HepG2 (cell line): ENCODE results near the gene ALOXE3. TPM values are rescaled to one million over a fixed set of nuclear protein-coding genes. Genes with fewer than 3 reads are reported as not detected.

Experiments
- ATAC-seq: fragments of 200-7000 bp; cut with Tn5 transposase; 3 replicates; pipeline ENCODE4 v1.9.1; 2020; ENCODE audit warnings: mild to moderate bottlenecking, moderate library complexity
- BruUV-seq: library from RNA; stranded (reverse); fragments of 400-500 nt; replicated peaks from 2 replicates; lab custom pipeline; 2021; lab: Mats Ljungman, UMichigan
- CTCF ChIA-PET: fragments of 300-600 bp; formaldehyde crosslinking; extraction: SDS; loops from one replicate; lab custom pipeline; 2021; ENCODE audit warnings: low total read pairs, inconsistent platforms, low intra/inter-chr PET ratio; lab: Yijun Ruan, JAX
- POLR2A ChIA-PET: fragments of 350-600 bp; sonication (Branson Sonifier 250); formaldehyde crosslinking; loops from one replicate; lab custom pipeline; 2020; ENCODE audit warnings: antibody characterized with exemption, inconsistent platforms; lab: Yijun Ruan, JAX
- DNase-seq: peaks from one replicate; pipeline ENCODE4 v3.0.0-alpha.2; 2015; ENCODE audit warnings: low spot score
- FAIRE-seq: peaks from 3 replicates; lab custom pipeline; 2011; peaks lifted over from hg19 to GRCh38; lab: Jason Lieb, UNC
- H2AFZ ChIP-seq: one replicate; pipeline ENCODE4 v1.6.1; 2011; ENCODE audit warnings: low read length, inconsistent platforms
- H3K27ac ChIP-seq: fragments of 300-600 bp; 3 replicates; pipeline ENCODE4 v1.8.0; 2011; ENCODE audit warnings: mixed run types, mild to moderate bottlenecking, mixed read lengths, low read length, inconsistent platforms; ENCODE audit not compliant: insufficient read depth; ENCODE audit errors: extremely low read length
- H3K27me3 ChIP-seq, 2 experiments: fragments of 200-600 bp in 1 of 2; 2 replicates in 1 of 2; 3 replicates in 1 of 2; pipeline versions ENCODE4 v1.6.0 to v1.8.0; 2011; ENCODE audit warnings: low read length in 2 of 2, mild to moderate bottlenecking in 2 of 2, moderate library complexity in 2 of 2, inconsistent platforms in 1 of 2; ENCODE audit not compliant: insufficient read depth in 2 of 2, control insufficient read depth in 1 of 2
- H3K36me3 ChIP-seq, 2 experiments: fragments of 200-600 bp in 1 of 2; replicated peaks in 1 of 2; 2 replicates in 1 of 2; 3 replicates in 1 of 2; pipeline versions ENCODE4 v1.5.1 to v1.8.0; 2011; ENCODE audit warnings: low read length in 2 of 2, inconsistent platforms in 1 of 2; ENCODE audit not compliant: insufficient read depth in 2 of 2, control insufficient read depth in 1 of 2
- H3K4me1 ChIP-seq: 2 replicates; pipeline ENCODE4 v1.5.1; 2012; ENCODE audit warnings: low read length, inconsistent platforms; ENCODE audit not compliant: insufficient read depth
- H3K4me2 ChIP-seq: 2 replicates; pipeline ENCODE4 v1.6.0; 2011; ENCODE audit warnings: low read depth, low read length, inconsistent platforms
- H3K4me3 ChIP-seq, 3 experiments: fragments of 200-600 bp in 1 of 3; sonication (generic), shearing (Covaris generic) in 1 of 3; replicated peaks in 1 of 3; 2 replicates each; pipeline ENCODE4 v1.5.1; 2011 to 2016; ENCODE audit warnings: low read length in 3 of 3, inconsistent platforms in 2 of 3, low read depth in 2 of 3, mild to moderate bottlenecking in 2 of 3, control low read depth in 1 of 3, mixed read lengths in 1 of 3; ENCODE audit not compliant: insufficient read depth in 1 of 3
- H3K79me2 ChIP-seq: one replicate; pipeline ENCODE4 v1.6.1; 2011; ENCODE audit warnings: low read length, inconsistent platforms; ENCODE audit not compliant: insufficient read depth
- H3K9ac ChIP-seq: 2 replicates; pipeline ENCODE4 v1.6.0; 2011; ENCODE audit warnings: mild to moderate bottlenecking, low read depth, low read length, inconsistent platforms; ENCODE audit not compliant: insufficient read depth
- H3K9me3 ChIP-seq: 2 replicates; pipeline ENCODE4 v1.5.1; 2012; ENCODE audit warnings: mild to moderate bottlenecking, low read length
- H4K20me1 ChIP-seq: 2 replicates; pipeline ENCODE4 v1.6.0; 2011; ENCODE audit warnings: inconsistent platforms, mild to moderate bottlenecking, low read length, moderate library complexity; ENCODE audit not compliant: insufficient read depth
- AFF4 ChIP-seq: sonication (generic); formaldehyde crosslinking; IDR thresholded peaks from 2 replicates; pipeline ENCODE4 v1.4.0; 2020; ENCODE audit warnings: missing genetic modification reagents
- CREB3 ChIP-seq: sonication (generic); formaldehyde crosslinking; IDR thresholded peaks from 2 replicates; pipeline ENCODE4 v1.5.0; 2020; ENCODE audit warnings: missing genetic modification reagents
- PLRG1 ChIP-seq: fragments of 450-650 bp; conservative IDR thresholded peaks from 2 replicates; pipeline ENCODE4 v1.6.1; 2016
- TARDBP ChIP-seq: sonication (generic); formaldehyde crosslinking; IDR thresholded peaks from 2 replicates; pipeline ENCODE4 v1.8.0; 2022; ENCODE audit warnings: mild to moderate bottlenecking, missing genetic modification reagents
- ZFP1 ChIP-seq: IDR thresholded peaks from 2 replicates; pipeline ENCODE4 v1.6.1; 2016
- ZNF282 ChIP-seq: fragments of 450-650 bp; IDR thresholded peaks from 2 replicates; pipeline ENCODE4 v1.6.1; 2018; ENCODE audit not compliant: partially characterized antibody
- ZNF383 ChIP-seq: sonication (generic); formaldehyde crosslinking; IDR thresholded peaks from 2 replicates; pipeline ENCODE4 v1.4.0; 2020; ENCODE audit warnings: missing genetic modification reagents, mild to moderate bottlenecking, borderline replicate concordance
- ZNF749 ChIP-seq: sonication (generic); formaldehyde crosslinking; IDR thresholded peaks from 2 replicates; pipeline ENCODE4 v1.8.0; 2022; ENCODE audit warnings: mild to moderate bottlenecking, missing genetic modification reagents, moderate library complexity, borderline replicate concordance
- WGBS: methylation state at CpG from one replicate; pipeline ENCODE4 v1.1.6; 2017; ENCODE audit warnings: low lambda C conversion rate; 5-methylcytosine and 5-hydroxymethylcytosine counted together
- in situ Hi-C: cut with HindIII; loops from 2 replicates; pipeline ENCODE4 v1.10.0; 2017; ENCODE audit warnings: low pct_unique_long_range_greater_than_20kb; ENCODE audit not compliant: extremely low pct_ligation_motif_present
- intact Hi-C: fragments of 100-400 bp; cut with micrococcal nuclease; formaldehyde crosslinking; loops from one replicate; pipeline ENCODE4 v1.10.0; 2022; ENCODE audit not compliant: unreplicated experiment
- polyA plus RNA-seq, 8 experiments: library from polyadenylated mRNA; depleted of rRNA in 3 of 8; stranded (reverse) in 7 of 8; unstranded in 1 of 8; fragments of >200 nt; fragmentation: Illumina TruSeq in 4 of 8; extraction: Trizol in 4 of 8; gene quantifications; 2 replicates each; pipeline versions ENCODE4 v1.2.1 to v1.2.3, GENCODE V29; 2011 to 2016; ENCODE audit warnings: low read depth in 4 of 8, missing spikeins in 1 of 8, mixed read lengths in 1 of 8; ENCODE audit not compliant: insufficient read depth in 1 of 8
- total RNA-seq, 5 experiments: library from RNA; depleted of rRNA; stranded (reverse); fragments of >200 nt; fragmentation: Illumina TruSeq; extraction: Trizol; gene quantifications; 2 replicates each; pipeline ENCODE4 v1.2.3, GENCODE V29; 2016; ENCODE audit warnings: low read depth in 1 of 5
- TF ChIP-seq, protein P1 (sequence below): IDR thresholded peaks from 2 replicates; pipeline ENCODE4 v1.6.1; 2016; ENCODE audit warnings: mild to moderate bottlenecking
- TF ChIP-seq, protein P2 (sequence below): IDR thresholded peaks from 2 replicates; pipeline ENCODE4 v1.6.1; 2012; ENCODE audit warnings: low read length, improper control_type of control experiment

Gene ALOXE3
- total and polyA plus RNA-seq, 2 of the 13 experiments (the other 11 are each of a cell fraction or from before 2014, with no cell fraction given), result 0.07 TPM; not detected in 1

DNA sequence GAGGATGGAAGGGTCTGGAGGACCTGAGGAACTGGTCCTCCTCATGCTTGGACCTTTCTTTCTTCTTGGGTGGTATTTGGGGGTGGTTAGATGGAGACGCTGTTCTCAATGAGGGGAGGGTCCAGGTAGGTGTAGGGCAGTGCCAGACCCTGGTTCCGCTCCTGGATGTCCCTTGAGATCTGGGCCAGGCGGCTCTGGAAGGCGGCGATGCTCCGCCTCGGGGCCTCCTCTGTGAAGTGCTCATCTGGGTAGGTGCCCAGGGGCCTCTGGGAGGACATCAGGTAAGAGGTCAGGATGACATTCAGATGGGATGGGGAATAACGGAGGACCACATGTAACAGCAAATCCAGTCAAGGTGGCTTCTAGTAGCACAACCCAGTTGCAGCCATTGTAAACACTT is 21.8 kb downstream of the ALOXE3 start:
- ChIA-PET POLR2A (no interaction called here), CTCF (no interaction called here)
- Histone ChIP-seq H3K79me2 (no peaks in the 10 kb centered on the region), H3K4me3 (no peak overlapping the region), H3K27me3 (peaks cover 1 to 40% of the 10 kb centered on the region in 2 experiments; a peak in 4 of 5 replicates), H4K20me1 (no peaks in the 10 kb centered on the region), H2AFZ (no peak overlapping the region), H3K4me1 (no peaks in the 10 kb centered on the region; the same call in 1 of the 2 replicates), H3K36me3 (no peaks in the 10 kb centered on the region), H3K9me3 (no peaks in the 10 kb centered on the region), H3K9ac (no peak overlapping the region), H3K4me2 (no peak overlapping the region), H3K27ac (no peak overlapping the region)
- DNase-seq (no peak), FAIRE-seq (no peak), ATAC-seq (no peak)
- 78% methylated on average over 8 of the region's 8 CpGs for WGBS
- no TSS peak for BruUV-seq
- intact Hi-C loops, result no loop called here
- TF ChIP-seq ZNF282 (no peak), ZNF749 (CRISPR knock-in tag) (no peak), ZNF383 (CRISPR knock-in tag) (no peak), PLRG1 (no peak), TARDBP (CRISPR knock-in tag) (no peak), CREB3 (CRISPR knock-in tag) (no peak), AFF4 (CRISPR knock-in tag) (no peak), ZFP1 (no peak)
- TF ChIP-seq, protein P1, sequence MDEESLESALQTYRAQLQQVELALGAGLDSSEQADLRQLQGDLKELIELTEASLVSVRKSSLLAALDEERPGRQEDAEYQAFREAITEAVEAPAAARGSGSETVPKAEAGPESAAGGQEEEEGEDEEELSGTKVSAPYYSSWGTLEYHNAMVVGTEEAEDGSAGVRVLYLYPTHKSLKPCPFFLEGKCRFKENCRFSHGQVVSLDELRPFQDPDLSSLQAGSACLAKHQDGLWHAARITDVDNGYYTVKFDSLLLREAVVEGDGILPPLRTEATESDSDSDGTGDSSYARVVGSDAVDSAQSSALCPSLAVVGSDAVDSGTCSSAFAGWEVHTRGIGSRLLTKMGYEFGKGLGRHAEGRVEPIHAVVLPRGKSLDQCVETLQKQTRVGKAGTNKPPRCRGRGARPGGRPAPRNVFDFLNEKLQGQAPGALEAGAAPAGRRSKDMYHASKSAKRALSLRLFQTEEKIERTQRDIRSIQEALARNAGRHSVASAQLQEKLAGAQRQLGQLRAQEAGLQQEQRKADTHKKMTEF, result no peak
- TF ChIP-seq, protein P2, sequence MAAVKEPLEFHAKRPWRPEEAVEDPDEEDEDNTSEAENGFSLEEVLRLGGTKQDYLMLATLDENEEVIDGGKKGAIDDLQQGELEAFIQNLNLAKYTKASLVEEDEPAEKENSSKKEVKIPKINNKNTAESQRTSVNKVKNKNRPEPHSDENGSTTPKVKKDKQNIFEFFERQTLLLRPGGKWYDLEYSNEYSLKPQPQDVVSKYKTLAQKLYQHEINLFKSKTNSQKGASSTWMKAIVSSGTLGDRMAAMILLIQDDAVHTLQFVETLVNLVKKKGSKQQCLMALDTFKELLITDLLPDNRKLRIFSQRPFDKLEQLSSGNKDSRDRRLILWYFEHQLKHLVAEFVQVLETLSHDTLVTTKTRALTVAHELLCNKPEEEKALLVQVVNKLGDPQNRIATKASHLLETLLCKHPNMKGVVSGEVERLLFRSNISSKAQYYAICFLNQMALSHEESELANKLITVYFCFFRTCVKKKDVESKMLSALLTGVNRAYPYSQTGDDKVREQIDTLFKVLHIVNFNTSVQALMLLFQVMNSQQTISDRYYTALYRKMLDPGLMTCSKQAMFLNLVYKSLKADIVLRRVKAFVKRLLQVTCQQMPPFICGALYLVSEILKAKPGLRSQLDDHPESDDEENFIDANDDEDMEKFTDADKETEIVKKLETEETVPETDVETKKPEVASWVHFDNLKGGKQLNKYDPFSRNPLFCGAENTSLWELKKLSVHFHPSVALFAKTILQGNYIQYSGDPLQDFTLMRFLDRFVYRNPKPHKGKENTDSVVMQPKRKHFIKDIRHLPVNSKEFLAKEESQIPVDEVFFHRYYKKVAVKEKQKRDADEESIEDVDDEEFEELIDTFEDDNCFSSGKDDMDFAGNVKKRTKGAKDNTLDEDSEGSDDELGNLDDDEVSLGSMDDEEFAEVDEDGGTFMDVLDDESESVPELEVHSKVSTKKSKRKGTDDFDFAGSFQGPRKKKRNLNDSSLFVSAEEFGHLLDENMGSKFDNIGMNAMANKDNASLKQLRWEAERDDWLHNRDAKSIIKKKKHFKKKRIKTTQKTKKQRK, result no peak
- TF ChIP-seq, all 625 proteins: peak for 0
- in situ Hi-C loops, result no loop called here
